GM21737 (cell line): ENCODE measurements around the gene LDLRAD3.

Experiments used
- ATAC-seq: cut with Tn5 transposase; IDR thresholded peaks from one replicate; pipeline ENCODE4 v1.9.1; 2021; ENCODE audit warnings: mild to moderate bottlenecking, moderate library complexity; ENCODE audit not compliant: unreplicated experiment

Gene LDLRAD3

DNA sequence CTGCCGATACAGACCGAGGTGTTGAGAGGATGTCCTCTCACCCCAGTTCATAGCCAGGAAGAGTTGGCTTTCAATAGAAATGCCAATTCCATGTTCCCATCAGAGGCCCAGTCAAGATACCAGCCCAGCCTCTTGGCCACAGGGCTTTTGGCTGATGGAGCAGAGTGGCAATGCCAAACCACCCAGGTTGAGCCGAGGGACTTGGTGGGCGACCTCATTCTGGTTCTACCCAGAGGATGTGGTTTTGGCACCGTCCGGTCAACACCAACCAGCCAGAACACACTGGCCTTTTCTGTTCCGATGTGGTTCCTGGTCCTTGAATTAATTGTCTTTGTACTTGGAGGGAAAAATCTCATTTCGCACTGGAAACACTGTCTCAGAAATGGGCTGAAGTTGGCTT is 284.8 kb downstream of the LDLRAD3 start:
- no peak for ATAC-seq

DNA sequence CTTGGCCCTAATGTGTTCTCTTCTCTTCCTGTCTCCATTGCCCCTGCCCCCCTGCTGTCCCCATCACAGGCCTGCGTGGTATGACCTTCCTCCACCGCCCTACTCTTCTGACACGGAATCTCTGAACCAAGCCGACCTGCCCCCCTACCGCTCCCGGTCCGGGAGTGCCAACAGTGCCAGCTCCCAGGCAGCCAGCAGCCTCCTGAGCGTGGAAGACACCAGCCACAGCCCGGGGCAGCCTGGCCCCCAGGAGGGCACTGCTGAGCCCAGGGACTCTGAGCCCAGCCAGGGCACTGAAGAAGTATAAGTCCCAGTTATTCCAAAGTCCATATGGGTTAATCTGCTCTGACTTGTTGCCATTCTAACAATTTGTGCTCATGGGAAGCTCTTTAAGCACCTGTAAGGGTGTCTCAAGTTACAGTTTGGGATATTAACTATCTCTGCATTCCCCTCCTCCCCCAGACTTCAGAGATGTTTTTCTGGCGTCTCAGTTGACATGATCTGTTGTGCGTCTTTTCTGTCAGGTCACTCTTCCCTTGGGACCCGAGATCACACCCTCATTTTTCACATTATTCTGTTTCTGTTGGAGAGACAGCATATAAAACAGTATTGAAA is 285.3 kb downstream of the LDLRAD3 start:
- no peak for ATAC-seq

DNA sequence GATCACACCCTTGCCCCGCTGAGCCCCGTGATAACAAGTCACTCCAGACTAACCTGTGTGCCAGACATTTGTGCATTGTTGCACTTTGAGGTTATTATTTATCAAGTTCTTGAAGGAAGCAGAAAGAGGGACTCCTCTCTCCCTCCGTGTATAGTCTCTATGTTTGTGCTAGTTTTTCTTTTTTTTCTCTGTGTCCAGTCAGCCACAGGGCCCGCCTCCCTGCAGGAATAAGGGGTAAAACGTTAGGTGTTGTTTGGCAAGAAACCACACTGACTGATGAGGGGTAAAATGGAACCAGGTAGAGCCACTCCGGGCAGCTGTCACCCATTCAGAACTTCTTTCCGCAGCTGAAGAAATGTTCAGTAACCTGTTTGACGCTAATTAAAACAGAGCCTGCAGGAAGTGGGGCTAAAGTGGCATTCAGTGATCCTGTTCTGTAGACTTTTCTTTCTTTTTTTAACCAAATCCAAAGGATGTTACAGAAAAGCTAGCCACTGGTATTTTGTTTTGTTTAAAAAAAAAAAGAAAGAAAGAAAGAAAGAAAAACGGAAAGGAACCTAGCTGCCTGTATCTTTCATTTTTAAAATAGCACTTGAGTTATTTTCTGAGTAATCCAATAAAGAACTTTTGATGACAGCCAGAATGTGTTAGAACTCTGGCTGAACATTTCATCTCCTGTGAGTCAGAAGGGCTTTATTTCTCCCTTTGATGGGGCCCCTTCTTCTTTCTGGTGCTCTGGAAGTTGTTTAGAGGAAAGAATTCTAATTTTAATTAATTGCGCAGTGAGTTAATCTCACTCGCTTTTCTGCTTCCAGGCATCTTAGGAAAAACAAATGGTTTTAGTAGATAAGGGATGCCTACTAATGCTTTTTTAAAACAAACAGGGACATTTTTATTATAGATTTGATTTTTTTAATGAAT is 287.2 kb downstream of the LDLRAD3 start:
- ATAC-seq, result no peak

DNA sequence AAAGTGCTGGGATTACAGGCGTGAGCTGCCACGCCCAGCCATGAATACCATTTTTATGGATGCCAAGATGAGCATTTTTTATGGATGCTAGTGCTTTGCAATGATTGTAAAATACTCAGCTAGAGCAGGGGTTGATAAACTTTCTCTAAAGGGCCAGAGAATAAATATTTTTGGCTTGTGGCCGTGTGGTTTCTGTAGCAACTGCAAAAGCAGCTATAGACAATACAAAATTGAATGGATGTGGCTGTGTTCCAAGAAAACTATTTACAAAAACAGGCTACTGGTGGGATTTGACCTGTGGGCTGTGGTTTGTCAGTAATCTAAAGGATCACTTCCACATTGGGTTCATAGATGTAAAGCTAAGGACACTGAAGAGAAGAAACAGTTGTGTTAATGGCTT is 289.3 kb downstream of the LDLRAD3 start:
- ATAC-seq, result no peak

DNA sequence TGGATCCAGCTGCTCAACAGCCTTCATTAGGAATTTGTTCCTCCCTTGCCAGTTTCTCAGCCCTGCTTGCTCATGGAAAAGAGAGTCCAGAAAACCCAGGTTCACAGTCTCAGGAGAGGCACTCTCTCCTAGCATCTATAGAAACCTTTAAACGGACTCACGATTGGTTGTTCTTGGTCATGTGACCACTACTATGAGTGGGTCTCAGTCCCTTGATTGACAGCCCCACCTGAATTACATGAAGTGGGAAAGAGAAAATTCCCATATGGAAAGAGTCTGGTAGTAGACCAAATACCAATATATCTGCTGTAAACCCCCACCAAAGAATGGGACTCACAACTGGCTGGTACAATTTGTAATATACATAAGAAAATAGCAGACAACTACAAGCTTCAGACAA is 291.0 kb downstream of the LDLRAD3 start:
- ATAC-seq, result no peak

DNA sequence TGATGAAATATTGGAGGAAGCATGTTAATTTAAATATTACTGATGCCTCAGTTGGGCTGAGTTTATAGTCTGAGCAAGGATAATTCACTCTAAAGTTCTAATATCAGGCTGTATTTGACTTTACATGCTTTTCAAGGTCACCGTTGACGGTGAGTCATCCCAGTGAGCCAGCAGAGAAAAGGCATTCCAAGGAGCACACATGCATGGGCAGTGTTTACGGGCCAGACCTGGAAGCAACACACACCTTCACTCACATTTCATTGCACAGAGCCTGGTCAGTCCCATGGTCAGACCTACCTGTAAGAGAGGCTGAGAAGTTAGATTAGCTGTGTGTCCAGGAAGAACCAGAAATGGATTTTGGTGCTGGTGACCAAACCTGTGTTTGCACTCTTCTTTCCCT is 291.9 kb downstream of the LDLRAD3 start:
- no peak for ATAC-seq

DNA sequence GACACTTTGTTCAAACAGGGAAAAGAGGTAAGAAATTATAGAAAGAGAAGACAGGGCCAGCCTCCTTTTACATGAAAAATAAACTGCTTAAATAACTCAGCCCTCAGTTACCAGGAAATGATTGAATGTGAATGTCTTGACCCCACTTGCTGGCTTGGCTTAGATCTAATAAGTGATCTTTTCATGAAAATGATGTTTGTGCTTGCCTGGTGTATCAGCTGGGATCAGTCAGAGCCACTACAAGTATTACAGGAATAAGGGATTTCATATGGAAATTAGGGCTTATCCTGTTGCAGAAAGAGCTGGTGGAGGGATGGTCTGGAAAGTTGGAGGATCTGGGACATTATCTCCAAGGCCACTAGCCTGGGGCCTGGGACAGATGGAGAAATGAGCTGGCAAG is 293.5 kb downstream of the LDLRAD3 start:
- ATAC-seq, result no peak

DNA sequence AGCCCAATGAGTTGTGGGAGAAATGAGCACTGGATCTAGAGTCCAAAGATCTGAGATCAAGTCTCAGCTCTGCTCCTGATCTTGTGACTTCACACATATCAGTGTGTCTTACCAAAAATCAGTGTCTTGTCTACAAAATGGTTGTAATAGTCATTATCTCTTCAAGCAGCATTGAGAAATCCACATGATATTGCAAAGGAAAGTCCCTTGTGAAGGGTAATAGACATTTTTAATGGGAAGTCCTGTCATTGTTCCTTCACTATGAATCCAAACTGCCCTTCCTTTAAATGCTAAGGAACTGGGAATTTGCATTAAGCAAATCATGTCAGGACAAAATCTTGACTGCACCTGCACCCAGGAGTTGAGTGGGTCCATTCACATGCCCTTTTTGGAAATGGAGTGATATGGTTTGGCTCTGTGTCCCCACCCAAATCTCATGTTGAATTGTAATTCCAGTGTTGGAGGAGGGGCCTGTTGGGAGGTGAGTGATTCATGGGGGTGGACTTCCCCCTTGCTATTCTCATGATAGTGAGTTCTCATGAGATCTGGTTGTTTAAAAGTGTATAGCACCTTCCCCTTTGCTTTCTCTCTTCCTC is 294.3 kb downstream of the LDLRAD3 start:
- ATAC-seq, result no peak

DNA sequence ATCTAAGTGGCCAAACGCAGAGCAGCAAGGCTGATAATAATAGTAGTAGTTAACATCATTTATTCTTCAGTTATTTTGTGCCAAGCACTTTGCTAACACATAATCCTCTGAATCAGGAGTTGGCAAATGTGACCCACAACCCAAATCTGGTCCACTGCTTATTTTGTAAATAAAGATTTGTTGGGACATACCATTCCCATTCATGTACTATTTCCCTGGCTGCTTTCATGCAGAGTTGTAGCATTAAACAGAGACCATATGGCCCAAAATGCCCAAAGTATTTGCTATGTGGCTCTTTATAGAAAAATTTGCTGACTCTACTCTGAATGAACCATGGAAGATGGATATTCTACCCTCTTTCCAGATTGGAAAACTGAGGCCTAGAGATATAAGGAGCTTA is 295.0 kb downstream of the LDLRAD3 start:
- no peak for ATAC-seq

DNA sequence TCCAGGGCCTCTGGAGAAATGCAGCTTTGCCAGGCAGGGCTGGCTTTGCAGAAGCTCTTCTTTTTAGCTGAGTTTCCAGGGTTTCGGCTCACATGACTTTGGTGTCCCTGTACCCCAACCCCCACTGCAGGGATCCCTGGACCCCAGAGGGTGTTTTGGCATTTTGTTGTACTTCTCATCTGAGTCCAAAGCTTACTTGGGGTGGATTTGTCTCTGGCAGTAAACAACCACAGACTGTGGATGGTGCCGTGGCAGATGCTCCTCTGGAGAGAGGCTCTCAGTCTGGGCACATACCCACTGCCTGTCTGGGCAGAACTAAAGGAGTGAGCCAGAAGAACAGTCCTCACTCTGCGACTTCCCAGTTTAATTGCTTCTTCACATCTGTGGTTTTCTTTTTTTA is 295.8 kb downstream of the LDLRAD3 start:
- ATAC-seq, result no peak

DNA sequence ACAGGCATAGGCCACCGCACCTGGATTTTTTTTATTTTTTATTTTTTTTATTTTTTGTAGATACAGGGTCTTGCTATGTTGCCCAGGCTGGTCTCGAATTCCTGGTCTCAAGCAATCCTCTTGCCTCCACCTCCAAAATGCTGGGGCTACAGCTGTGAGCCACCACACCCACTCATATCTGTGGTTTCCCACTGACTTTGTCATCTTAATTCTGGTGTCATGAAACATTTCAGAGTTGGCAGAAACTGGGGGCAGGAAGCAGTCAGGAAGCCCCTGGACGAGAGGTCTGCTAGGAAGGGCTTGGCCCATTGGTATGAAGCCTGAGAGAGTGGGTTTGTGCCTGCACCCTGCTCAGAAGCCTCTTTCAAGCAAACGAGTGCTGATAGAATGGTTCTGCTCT is 296.3 kb downstream of the LDLRAD3 start:
- ATAC-seq, result no peak

DNA sequence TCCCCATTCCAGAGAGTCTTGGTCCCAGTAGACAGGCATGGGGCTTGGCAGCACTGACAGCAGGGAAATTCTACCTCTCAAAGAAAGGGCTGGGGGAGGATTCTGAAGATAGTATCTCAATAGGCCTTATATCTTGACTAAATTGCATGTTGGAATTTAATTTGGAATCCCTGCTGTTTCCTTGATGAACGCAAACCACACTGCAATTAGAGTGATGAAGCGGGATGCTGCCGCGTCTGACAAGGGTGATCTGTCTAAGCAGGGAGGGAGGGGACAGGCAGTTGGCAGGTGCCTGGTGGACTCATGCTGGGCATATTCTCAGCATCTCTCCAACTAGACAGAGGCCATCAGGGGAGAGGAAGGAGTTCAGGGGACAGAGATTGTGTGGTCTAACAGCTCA is 296.9 kb downstream of the LDLRAD3 start:
- no peak for ATAC-seq

DNA sequence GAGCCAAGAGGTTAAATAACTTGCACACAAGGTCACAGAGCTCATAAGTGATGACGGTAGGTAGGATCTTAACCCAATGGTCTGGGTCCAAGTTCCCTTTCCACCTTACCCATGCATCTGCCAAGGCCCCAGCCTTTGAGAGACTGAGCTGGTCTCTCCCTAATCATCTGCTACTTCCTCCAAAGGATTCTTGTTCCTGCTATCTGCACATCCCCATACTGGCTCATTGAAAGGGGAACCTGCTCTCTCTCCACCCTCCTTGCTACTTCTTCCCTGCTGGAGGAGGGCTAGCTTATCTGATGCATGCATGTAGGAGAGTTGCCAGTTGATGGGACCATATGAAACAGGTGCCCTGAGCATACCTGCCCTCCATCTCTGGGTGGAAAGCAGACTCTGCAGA is 297.6 kb downstream of the LDLRAD3 start:
- no peak for ATAC-seq

DNA sequence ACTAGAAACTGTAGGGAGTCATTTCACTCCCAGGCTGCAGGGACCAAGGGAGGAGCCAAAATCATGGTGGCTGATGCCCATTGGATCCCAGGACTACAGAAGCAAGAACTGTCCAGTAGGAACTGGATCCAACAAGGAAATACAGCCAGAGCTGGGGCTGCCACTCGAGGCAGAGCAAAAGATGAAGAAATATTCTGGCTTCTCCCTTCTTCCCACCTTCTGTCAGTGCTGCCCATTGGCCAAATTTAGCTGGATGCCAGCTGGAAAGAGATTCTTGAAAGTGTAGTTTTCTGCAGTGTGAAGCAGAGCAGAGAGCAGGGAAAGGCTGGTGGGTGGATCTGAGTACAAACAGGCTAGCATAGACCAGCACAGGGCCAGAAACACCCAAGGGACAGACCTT is 299.8 kb downstream of the LDLRAD3 start:
- ATAC-seq, result no peak

DNA sequence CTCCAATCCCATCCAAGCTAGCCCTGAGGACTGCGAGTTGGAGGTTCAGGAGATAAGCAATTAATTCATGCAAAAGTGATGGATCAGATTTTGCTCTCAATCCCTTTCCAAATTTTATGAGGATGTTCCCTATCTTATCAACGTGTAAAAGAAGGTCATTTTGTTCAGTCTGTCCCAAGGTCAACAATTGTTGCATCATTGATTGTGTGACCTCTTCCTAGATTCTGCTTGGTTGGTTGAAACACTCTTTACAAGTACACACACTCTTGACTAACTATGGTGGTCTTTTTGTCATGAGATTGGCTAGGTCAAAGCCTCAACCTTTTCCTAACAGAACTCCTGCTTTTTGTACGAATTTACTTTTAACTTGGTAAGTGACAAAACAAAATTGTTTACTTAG is 303.6 kb downstream of the LDLRAD3 start:
- ATAC-seq, result no peak

DNA sequence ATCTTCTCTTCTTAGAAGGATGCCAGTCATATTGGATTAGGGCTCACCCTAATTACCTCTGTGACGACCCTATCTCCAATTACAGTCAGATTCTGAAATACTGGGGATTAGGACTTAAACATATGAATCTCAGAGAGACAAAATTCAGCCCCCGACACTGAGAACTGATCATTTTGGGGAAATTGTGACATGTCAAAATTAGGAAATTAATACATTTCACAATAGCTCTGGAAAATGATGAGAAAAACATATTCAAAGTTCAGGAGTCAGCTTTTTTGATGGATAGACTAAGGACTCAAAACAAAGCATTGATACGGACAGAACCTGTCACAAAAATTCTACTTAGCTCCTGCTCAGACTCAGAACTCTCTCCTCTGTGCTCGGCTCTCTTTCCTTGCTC is 304.6 kb downstream of the LDLRAD3 start:
- no peak for ATAC-seq

DNA sequence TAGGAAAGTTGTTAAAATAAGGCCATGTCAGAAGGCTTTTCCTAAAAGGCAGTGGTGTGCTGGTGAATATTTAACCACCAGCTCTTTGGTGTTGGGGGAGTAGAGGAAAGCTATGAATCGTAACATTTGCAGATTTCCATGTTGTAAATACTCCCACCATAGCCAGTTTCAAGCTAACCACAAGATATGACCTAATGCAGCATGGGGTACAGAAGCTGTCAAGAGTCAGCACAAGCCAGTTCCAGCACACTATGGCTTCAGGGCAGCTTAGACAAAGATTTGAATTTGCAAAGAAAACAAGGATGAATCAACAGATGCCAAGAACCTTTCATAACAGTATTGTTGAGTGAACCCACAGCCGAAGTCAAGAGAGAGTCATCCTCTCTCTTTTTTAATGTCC is 305.4 kb downstream of the LDLRAD3 start:
- no peak for ATAC-seq

DNA sequence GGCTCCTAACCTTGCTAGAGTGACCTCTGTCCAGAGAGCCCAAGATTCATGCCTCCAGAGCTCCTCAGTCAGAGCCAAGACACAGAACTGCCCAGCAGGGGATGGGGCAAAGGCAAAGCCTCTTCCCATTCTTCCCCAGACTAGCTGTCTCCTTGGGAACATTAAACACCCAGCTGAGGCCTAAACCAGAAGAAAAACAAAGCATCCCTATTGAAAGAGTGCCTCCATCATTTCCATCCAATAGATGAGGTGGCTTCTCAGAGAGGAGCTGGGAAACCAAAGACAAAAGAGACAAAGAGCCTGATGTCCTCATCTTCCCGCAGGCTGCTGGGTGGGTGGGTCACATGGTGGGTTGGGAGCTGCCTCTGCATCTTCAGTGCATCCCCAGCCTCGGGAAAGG is 308.0 kb downstream of the LDLRAD3 start:
- ATAC-seq, result no peak

DNA sequence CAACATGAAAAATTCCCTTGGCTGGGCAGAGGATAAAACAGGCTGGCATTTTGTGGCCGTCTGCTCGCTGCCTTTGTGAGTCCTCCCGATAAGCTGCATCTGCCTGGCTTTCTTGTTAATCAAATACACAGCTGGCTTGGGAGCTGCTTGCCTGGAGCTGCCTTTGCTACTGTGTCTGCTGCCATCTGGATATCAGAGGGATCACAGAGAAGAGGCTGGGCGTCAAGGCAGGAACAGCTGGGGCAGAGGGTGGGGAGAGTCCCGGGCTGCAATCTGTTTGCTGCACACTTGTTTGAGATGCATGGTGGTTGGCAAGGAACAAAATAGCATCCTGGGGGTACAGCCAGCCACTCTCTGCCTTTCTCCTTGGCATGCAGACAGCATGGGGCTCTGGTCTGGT is 309.4 kb downstream of the LDLRAD3 start:
- ATAC-seq, result no peak

DNA sequence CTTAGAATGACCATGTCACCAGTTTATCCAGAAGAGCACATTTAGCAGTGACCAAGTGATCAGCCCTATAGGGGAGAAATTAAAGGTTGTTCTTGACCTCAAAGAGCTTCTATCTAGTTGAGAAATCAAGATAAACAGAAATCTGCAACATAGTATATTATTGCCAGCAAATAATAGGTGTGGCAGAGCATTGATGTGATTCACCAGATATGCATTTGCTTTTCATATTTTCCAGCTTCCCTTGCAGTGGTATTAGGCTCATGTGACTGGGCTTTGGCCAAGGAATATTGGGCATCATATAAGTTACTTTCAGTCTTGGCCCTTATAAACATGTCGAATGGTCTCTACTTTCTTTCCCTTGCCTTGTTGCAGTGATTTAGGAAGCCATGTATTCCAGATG is 310.9 kb downstream of the LDLRAD3 start:
- ATAC-seq, result no peak

DNA sequence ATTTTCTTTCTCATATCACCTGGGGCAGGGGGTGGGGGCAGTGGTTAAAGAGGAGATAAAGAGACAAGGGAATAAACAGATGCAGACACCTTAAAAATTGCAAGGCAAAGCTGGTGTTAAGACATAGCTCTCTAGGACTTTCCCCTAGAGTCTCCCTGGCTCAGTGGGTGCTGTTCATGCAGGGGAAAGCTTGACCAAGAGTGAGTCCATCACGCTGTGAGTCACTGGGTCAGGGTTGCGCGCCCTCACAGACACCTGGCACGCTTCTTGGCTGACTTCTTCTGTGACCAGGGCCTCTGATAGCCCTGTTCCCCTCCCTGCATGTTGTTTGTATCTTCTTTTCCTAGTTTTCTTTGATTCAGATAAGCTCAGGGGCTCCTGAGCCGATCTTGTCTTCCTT is 313.5 kb downstream of the LDLRAD3 start:
- ATAC-seq, result no peak

DNA sequence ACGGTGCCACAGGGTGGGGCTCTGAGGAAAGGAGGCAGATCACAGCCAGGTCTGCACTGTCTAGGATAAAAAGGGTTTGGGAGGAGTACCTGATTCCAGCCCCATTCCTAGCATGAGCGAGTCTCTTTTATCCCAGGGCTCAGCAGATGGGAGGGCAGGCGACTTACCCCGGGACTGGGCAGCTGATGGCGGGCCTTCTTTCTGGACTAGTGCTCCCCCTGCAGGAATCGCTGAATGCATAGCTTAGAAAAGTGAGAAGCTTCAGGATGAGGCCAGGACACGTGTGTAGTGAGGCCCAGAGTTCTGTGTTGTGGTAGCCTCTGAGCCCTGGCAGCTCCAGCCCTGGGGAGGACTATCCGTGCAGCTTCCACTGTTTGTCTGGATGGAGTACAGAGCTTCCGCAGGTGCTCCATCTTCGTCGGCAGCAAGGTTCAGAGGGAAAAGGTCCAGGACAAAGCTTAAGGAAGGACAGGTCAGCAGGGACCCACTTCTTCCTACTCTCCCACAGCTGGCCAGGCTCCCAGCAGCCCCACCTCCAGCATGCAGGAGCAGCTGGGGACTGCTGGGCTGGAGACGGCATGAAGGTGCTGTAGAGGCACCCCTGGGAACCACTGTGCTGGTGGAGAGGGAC is 315.0 kb downstream of the LDLRAD3 start:
- no peak for ATAC-seq
